ENCODE measurements around the gene PCNX2. TPM values are rescaled to one million over a fixed set of nuclear protein-coding genes. Genes with fewer than 3 reads are reported as not detected.

Gene PCNX2
- total and polyA plus RNA-seq, 3 donors from 2014 or later = 8.4 to 28.9 (median 27.6) TPM

DNA sequence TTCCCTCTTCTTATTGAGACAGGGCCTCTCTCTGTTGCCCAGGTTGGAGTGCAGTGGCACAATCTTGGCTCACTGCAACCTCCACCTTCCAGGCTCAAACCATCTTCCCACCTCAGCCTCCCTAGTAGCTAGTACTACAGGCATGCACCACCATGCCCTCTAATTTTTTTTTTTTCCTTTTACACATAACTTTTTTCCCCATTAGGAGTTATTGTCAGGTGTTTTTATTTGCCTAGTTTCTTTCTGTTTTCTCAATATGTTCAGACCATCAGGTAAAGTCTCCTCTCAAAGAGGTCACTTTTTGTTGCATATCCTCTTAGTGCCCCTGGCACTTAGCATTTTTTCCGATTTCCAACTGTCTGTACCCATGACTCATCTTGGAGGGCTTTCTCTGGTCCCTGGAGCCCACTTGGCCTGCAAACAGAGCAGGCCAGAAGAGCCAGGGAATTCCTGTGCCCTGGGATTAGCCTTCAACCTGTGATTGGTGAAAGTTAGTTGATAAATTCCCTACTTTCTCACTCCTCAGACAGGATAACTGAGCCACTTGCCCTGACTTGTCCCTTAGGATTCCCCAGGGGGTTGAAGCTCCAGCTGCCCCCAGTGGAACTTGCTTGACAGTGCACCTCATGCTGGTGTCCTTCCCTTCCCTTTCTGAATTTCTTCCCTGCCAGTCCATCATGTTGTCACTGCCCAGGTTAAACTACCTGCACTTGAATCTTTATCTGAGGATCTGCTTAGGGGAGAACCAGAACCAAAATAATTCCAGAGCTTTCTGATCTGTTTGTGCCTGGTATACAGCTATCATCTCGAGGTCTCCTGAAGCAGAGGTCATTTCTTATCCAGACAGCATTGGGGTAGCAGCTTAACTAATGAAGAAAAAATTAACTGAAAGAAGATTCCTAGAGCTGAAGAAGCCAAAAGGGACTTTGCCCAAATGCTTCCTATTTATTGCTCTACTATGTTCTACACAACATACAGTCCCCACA is 342.7 kb downstream of the PCNX2 start:
- Histone ChIP-seq H3K4me1 (no peaks in the 10 kb centered on the region), H3K4me3 (no peak overlapping the region), H3K27me3 (no peaks in the 10 kb centered on the region), H3K9me3 (no peaks in the 10 kb centered on the region), H3K36me3 (ENCODE audit: low read depth, missing control alignments) (no peaks in the 10 kb centered on the region), H3K27ac (no peak overlapping the region)
- TF ChIP-seq, protein P1, sequence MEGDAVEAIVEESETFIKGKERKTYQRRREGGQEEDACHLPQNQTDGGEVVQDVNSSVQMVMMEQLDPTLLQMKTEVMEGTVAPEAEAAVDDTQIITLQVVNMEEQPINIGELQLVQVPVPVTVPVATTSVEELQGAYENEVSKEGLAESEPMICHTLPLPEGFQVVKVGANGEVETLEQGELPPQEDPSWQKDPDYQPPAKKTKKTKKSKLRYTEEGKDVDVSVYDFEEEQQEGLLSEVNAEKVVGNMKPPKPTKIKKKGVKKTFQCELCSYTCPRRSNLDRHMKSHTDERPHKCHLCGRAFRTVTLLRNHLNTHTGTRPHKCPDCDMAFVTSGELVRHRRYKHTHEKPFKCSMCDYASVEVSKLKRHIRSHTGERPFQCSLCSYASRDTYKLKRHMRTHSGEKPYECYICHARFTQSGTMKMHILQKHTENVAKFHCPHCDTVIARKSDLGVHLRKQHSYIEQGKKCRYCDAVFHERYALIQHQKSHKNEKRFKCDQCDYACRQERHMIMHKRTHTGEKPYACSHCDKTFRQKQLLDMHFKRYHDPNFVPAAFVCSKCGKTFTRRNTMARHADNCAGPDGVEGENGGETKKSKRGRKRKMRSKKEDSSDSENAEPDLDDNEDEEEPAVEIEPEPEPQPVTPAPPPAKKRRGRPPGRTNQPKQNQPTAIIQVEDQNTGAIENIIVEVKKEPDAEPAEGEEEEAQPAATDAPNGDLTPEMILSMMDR (IDR thresholded peaks at IDR 0.05) = peak; percentile 14 to 59 (median 48)
- TF ChIP-seq POLR2A (IDR thresholded peaks at IDR 0.05) = no peak
- WGBS, 2 donors = 91 to 94% methylated on average over 2 of the region's 2 CpGs
- intact Hi-C loops (cut with DNase I; ENCODE audit: low total_unique reads) = no loop called here
- DNase-seq = peak; percentile 50

DNA sequence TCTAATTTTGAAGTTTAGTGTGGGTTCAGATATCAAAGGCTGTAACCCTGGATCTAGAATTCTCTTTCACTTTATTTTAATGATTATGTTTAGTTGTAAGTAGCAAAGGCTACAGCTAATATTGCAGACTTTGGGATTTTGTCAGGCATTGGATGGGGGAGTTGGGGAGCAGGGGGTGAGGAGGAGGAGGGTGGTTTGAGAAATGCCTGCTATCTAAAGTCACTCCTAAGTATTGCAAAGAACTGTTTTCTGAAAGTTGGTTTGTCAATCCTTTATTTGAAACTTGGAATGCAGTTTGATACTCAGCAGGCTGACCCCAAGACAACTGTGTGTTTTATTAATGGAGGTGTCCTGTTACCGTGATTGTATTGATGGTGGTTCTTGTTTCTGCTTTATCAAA is 343.9 kb downstream of the PCNX2 start:
- DNase-seq = no peak
- 37 to 56% methylated on average over 1 of the region's 1 CpG for WGBS, 2 donors
- Histone ChIP-seq H3K27ac (no peak overlapping the region), H3K4me3 (no peak overlapping the region), H3K4me1 (no peaks in the 10 kb centered on the region), H3K27me3 (no peaks in the 10 kb centered on the region), H3K9me3 (no peaks in the 10 kb centered on the region), H3K36me3 (ENCODE audit: low read depth, missing control alignments) (no peaks in the 10 kb centered on the region)
- TF ChIP-seq, protein P1 (IDR thresholded peaks at IDR 0.05) = no peak
- TF ChIP-seq POLR2A (IDR thresholded peaks at IDR 0.05) = no peak
- intact Hi-C loops (cut with DNase I; ENCODE audit: low total_unique reads) = no loop called here

DNA sequence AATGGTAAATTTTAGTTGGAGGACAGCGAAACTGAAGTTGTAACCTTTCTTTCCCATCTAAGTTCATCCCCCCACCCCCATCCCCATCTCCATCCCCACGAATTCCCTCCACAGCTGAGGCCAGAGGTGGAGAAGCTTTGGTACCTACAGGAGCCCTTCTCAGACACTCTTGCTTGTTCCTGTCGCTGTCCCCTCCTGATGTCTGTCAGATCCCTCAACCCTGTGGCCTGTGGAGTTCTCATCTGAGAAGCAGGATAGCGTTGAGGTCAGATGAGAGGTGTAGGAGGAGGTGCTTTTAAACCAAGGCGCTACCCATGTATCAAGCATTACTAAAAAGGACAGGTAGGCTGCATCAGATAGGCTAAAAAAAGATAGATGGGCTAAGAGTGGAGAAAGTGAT is 344.3 kb downstream of the PCNX2 start:
- DNase-seq = peak; percentile 31

DNA sequence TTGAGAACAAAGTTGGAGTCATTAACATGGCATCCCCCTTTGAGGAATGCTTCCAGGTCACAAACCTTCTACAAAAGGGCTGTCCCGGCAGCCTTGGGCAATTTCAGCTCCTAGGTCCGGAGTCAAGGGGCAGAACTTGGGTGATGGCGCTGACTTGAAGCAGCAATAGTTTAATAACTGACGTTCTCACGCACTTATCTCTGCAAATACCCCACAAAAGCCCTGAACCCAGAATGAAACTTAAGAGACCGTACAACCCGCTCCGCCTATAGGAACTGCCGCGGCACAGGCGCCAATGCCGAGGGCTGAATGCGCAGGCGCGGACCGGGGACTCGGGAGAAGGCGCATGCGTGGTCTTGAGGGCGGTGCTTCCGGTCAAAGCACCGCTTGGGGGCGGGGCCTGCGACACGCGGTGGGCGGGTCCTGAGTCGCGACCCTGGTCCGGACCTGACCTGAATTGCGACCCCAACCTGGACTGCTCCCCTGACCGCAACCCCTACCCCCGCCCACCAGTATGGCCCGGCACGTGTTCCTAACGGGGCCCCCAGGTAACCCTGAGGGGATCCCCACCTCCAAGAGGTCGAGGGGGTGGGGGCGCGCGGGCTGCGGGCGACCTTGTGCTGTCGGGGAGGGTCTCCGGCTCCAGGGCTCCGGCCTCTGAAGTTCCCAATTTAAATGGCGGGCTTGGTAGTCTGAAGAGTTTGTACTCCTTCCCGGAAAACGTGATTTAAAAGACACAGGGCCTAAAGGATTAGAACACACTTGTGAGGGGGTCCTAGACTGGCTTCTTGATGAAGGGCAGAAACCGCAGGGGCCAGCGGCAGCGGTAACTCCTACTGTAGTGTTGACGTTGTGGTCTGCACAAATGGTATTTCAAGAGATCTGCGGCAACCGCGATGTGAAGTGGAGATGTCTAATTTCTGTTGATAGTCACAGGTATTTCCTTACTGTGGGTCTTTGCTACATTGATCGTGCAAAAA is 345.0 kb downstream of the PCNX2 start, which contains the start of gene NTPCR:
Gene NTPCR (plus strand): TSS at position 415 of the 980 bp plus-strand sequence. CDS start 100 bp downstream, at position 515.
- H3K9me3 ChIP-seq = no peaks in the 10 kb centered on the region
- WGBS, 2 donors = 1% methylated on average over 31 to 46 of the region's 56 CpGs
- DNase-seq = peak; percentile 93
- peak within 1 kb of the TSS; percentile 85 to 86 for H3K4me3 ChIP-seq
- peak within 1 kb of the TSS; percentile 40 to 79 for H3K27ac ChIP-seq
- TF ChIP-seq, protein P1 (IDR thresholded peaks at IDR 0.05) = no peak
- no peak for TF ChIP-seq POLR2A (IDR thresholded peaks at IDR 0.05)
- H3K36me3 ChIP-seq (ENCODE audit: low read depth, missing control alignments) = no peaks in the 10 kb centered on the region
- H3K4me1 ChIP-seq = no peaks in the 10 kb centered on the region
- H3K27me3 ChIP-seq = no peaks in the 10 kb centered on the region
- intact Hi-C loops (cut with DNase I; ENCODE audit: low total_unique reads) = no loop called here

More for the DNA sequence above, 344.3 kb downstream of the PCNX2 start:
- 14 to 16% methylated on average over 5 of the region's 5 CpGs for whole genome bisulfite sequencing, 2 donors
- no peaks in the 10 kb centered on the region for H3K27me3 ChIP-seq
- TF ChIP-seq, protein P1 (IDR thresholded peaks at IDR 0.05) = no peak
- no peak for TF ChIP-seq POLR2A (IDR thresholded peaks at IDR 0.05)
- H3K9me3 ChIP-seq = no peaks in the 10 kb centered on the region
- no peaks in the 10 kb centered on the region for H3K36me3 ChIP-seq (ENCODE audit: low read depth, missing control alignments)
- H3K27ac ChIP-seq = peak overlapping the region in 1 of 2 donors; percentile 40
- peak overlapping the region; percentile 85 to 86 for H3K4me3 ChIP-seq
- intact Hi-C loops (cut with DNase I; ENCODE audit: low total_unique reads) = no loop called here
- no peaks in the 10 kb centered on the region for H3K4me1 ChIP-seq

All from testis (tissue), 3 donors.